OCI-M1 (cell line): ENCODE results near the gene RPE65.
"Not testable (repeated sequence)": the region's sequence is repeated elsewhere in the genome, so short reads cannot be mapped to it uniquely, and the experiment has no call there.

Experiments
- DNase-seq: peaks from one replicate; lab custom pipeline; 2025; lab: John Stamatoyannopoulos, UW

RPE65 gene

DNA sequence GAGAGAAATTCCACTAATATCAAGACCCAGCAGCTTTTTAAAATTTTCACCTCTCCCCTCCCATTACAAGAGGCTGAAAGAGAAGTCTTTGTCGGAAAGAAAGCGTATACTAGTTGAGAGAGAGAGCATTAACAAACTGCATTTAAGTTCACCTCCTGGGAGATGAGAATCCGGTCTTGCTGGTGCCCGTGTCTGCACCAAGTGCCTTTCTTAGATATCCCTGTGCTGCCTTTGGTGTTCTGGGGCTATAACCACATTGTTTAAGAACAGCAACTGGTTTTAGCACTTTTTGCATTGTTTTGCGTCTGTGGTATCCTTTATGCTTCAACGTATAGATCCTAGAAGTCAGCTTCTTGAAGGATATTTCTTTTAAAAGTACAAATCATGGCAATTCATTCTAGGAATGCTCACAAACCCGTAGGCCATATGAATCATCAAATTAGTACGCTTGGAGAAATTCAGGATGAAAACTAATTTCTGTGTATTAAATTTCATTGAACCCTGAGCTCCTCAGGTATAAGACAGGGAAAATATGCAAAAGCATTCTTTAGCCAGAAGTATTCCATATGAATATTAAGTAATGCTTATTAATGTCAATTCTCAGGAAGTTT, 3.4 kb upstream of the RPE65 start:
- no peak for DNase-seq

GRCh38 chr1:68448365-68448764, 1.4 kb downstream of the RPE65 start:
- DNase-seq = no peak

- no peak for DNase-seq
Observed at GRCh38 chr1:68445709-68446108, 4.0 kb downstream of the RPE65 start.

DNA sequence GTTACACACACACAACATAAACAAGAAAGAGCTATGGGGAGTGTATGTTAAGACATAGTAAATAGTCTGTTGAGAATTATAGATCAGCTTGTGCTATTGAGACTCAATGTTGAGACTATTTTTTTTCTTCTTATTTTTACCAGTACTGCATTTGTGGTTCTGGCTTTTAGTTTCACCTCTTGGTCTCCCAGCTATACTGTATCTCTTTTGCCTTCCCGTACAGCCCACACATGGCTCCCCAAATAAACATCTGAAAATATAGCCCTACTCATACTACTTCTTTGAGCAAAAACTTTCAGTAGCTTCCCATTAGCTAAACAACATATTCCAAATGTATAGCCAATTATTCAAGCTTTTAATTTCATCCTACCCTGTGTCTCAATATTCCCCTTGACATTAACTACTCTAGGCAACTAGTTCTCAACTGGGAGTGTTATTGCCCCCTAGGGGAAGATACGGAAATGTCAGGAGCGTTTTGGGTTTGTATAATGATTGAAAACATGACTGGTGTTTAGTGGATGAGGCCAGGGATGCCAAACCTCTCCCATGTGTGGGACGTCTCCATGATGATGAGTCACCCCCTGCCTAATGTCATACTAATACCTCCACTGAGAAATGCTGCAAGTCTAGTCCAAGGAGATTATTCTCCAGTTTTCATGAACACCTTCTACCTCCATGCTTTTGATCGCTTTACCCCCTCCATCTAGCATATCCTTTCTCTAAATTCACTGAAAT, 6.8 kb downstream of the RPE65 start:
- DNase-seq = peak; percentile 66

GRCh38 chr1:68442006-68442405, 7.7 kb downstream of the RPE65 start:
- DNase-seq = no peak

- no peak for DNase-seq
Observed at GRCh38 chr1:68438310-68438709, 11.4 kb downstream of the RPE65 start.

GRCh38 chr1:68433395-68433794, 16.4 kb downstream of the RPE65 start:
- no peak for DNase-seq

DNA sequence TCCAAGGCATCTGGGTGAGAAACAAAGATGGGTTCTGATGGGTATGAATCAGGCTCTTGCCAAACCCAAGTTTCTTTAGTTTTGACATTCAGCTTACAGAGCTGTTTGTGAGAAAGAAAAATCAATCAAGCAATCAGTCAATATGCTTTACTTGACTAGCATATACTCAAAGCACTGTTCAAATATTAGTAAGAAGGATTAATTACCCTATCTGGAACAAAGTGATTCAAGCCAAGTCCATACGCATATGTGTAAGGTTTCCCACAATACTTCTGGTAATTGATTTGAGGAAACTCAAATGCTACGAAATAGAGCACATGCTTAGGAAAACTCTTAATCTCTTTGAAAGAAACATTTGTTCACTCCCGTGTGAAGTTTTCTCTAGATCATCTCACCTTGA, 18.7 kb downstream of the RPE65 start:
- no peak for DNase-seq

DNA sequence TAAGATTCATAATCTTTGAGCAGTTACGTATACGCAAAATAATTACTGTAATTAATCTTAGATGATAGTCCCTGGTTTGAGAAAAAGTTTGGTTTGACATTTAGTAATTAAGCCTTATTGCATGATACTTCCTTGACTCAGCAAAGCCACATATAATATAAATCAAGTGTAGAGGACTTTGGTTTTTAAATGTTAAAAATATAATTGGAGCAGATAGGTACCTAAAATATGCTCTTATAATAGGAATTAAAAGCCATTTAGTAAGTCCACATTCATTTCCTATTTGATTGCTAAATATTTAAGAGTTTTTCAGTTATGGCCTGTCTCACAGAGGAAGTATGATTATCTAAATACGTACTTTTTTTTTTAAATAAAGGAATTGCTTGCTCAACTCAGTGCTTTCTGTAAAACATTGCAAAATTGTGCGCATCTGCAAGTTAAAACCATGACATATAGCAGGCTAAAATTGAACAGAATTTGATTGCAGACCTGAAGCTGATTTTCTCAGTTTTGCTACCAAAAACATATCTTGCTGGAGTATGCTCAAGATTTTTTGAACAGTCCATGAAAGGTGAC, 20.4 kb downstream of the RPE65 start:
- no peak for DNase-seq

- no peak for DNase-seq
Observed at GRCh38 chr1:68426594-68426993, 23.2 kb downstream of the RPE65 start.

DNA sequence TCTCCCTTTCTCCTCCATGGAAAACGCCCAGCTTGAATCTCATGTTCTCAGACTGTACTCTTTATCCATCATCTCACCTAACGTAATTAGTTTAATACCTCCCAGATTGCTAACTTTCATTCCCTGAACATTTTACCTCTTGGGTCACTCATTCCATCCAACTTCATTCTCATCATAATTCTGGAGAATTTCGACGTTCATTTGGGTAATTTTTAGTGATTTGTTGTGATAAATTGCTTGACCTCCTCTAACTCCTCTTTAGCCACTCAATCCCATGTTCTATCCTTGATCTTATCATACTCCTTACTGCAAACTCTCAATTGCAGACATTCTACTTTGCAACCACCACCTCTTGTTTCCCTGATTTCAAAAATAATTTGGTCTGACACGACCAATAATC, 28.4 kb downstream of the RPE65 start:
- no peak for DNase-seq

DNA sequence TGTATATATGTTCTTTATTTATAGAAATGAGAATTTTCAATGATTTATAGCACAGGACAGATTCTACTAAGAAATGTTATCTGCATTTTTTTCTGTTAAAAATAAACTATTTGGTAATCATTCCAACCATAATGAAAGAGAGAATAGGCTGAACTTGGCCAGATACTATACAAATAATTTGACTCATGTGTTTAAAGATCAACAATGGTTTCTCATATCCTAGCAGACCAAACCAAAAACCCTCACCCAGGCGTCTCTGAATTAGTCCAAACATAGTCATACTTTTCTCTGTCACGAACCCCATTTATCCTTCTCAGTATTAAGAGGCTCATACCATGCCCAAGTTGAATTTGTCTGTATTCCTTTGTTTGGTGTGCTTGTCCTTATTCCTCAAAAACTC, 40.3 kb downstream of the RPE65 start:
- no peak for DNase-seq

DNA sequence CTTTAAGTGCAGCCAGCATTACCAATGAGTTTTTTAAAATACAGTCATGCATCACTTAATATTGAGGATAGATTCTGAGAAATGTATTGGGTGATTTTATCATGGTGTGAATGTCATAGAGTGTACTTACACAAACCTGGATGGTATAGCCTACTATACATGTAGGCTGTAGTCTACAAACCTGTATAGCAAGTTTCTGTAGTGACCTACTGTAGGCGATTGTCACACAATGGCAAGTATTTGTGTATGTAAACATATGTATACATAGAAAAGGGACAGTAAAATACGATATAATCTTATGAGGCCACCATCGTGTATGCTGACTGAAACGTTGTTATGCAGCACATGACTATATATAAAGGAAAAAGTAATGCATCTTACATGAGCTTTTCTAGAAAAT, 48.2 kb downstream of the RPE65 start:
- no peak for DNase-seq

DNA sequence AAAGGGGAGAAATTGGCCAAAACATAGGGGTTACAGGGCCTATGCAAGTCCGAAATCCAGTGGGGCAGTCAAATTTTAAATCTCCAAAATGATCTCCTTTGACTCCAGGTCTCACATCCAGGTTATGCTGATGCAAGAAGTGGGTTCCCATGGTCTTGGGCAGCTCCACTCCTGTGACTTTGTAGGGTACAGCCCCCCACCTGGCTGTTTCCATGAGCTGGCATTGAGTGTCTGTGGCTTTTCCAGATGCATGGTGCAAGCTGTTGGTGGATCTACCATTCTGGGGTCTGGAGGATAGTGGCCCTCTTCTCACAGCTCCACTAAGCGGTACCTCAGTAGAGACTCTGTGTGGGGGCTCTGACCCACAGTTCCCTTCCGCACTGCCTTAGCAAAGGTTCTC, 54.2 kb downstream of the RPE65 start:
- not testable (repeated sequence) for DNase-seq

- not testable (repeated sequence) for DNase-seq
Observed at GRCh38 chr1:68392474-68392873, 57.3 kb downstream of the RPE65 start.

DNA sequence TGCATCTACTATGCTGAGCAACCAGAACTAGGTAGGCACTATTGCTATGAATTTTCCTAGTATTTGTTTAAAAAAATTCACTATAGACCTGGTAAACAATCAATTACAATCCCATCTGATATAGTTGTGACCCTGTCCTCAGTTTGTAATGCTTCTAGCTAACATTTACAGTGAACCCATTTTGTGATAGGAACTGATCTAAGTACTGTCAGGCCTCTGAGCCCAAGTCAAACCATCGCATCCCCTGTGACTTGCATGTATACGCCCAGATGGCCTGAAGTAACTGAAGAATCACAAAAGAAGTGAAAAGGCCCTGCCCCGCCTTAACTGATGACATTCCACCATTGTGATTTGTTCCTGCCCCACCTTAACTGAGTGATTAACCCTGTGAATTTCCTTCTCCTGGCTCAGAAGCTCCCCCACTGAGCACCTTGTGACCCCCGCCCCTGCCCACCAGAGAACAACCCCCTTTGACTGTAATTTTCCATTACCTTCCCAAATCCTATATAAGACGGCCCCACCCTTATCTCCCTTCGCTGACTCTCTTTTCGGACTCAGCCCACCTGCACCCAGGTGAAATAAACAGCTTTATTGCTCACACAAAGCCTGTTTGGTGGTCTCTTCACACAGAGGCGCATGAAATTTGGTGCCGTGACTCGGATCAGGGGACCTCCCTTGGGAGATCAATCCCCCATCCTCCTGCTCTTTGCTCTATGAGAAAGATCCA, 63.8 kb downstream of the RPE65 start:
- DNase-seq = not testable (repeated sequence)

GRCh38 chr1:68384872-68385411, 64.8 kb downstream of the RPE65 start:
- DNase-seq = peak; percentile 13

- DNase-seq = peak; percentile 28
Observed at GRCh38 chr1:68384321-68384813, 65.4 kb downstream of the RPE65 start.

DNA sequence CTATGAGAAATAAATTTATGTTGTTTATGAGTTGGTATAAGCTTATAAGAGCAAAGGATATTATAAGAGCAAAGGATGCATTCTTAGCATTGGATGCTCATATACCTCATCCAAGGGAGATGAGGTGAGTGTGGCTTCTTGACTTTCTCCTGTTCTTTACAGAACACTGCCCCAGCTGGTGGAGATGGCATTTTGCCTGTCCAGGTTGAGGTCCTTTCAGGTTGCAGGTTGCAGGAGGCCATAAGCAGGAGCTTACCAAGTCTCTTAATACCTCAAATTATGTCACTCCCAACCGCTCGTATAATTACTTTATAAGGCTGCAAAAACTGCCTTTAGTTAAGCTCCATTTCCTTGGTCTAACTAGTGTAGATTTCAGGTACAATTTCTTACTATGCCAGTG, 66.7 kb downstream of the RPE65 start:
- DNase-seq = no peak

GRCh38 chr1:68379085-68379478, 70.7 kb downstream of the RPE65 start:
- no peak for DNase-seq
